GM18502 (cell line): ENCODE measurements around the gene MAGEA9.
A peak's percentile ranks its signal among the peaks of the same experiment; 100 is the strongest.
"Not testable (repeated sequence)": the region's sequence is repeated elsewhere in the genome, so short reads cannot be mapped to it uniquely, and the experiment has no call there.

Experiments
- ATAC-seq: cut with Tn5 transposase; IDR thresholded peaks from one replicate; pipeline ENCODE4 v1.9.1; 2021; ENCODE audit warnings: mild to moderate bottlenecking; ENCODE audit not compliant: unreplicated experiment, poor library complexity

The MAGEA9 gene

DNA sequence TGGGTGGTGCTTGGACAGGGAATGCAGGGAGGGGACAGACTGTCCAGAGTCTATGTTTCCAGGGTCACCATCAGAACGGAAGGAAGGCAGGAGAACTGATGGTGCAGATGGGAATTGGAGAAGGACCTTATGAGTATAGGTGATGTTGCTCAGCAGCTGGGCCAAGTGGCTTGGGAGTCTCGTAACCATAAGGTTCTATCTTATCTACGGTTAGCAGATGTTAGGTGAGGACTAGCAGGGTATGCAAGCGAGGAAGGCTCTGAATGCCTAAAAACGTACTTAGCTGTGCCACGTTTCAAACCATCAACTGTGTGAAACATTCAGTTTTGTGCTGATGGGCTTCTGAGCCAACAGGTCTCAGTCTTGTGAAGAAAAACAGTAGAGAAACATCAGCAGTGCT lies 22.4 kb downstream of the MAGEA9 start:
- ATAC-seq: no peak

- no peak for ATAC-seq
These were observed 26.2 kb downstream of the MAGEA9 start for GRCh38 chrX:149807747-149808458.

DNA sequence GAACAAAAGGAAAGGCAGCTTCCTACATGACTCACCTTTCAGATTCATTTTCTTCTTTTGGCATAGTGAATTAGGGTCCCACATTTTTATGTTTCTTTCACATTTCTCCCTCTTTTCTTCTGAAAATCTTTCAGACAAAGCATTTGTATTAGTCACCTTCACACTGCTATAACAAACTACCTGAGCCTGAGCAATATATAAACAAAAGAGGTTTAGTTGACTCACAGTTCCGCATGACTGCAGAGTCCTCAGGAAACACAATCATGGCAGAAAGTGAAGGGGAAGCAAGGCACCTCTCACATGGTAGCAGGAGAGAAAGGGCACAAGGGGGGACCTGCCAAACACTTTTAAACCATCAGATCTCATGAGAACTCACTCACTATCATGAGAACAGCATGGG lies 36.9 kb downstream of the MAGEA9 start:
- ATAC-seq: no peak

- no peak for ATAC-seq
These were observed 37.6 kb downstream of the MAGEA9 start for GRCh38 chrX:149819371-149819770.

DNA sequence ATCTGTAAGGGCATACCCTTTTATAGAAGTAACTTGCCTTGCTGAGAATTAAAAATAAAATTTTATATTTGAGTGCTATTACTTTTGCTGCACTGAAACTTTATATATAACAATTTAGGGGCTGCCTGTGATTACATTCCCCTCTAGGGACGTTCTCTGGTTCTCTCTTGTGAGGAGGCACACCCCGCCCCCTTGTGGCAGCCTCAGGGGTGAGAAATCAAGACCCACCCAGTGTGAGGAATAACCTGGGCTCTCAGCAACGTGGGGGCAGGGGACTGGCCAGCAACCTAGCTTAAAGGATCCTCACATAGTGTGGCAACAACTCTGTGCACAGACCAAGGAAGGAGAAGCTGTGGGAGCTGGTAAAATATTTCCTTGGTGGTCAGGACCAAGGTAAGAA lies 43.7 kb downstream of the MAGEA9 start:
- no peak for ATAC-seq

- ATAC-seq: no peak
These were observed 45.5 kb downstream of the MAGEA9 start for GRCh38 chrX:149827254-149827653.

- peak; percentile 69 for ATAC-seq
These were observed 48.0 kb downstream of the MAGEA9 start for GRCh38 chrX:149829751-149830191.

GRCh38 chrX:149830192-149830873 lies 48.6 kb downstream of the MAGEA9 start:
- peak; percentile 61 for ATAC-seq

- ATAC-seq: no peak
These were observed 49.7 kb downstream of the MAGEA9 start for GRCh38 chrX:149831473-149831872.

DNA sequence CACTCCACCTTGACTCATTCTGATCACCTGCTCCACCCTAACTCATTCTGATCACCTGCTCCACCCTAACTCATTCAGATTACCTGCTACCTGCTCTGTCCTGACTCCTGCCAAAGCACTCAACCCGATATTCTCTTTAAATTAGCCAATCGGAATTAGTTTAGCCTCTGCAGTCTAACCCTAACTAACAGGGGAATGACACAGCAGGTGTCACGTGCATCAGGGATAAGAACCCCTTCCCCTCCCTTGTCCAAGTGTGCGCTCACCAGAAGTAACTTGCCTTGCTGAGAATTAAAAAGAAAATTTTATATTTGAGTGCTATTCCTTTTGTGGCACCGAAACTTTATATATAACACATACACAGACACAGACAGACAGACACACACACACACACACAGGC lies 55.0 kb downstream of the MAGEA9 start:
- not testable (repeated sequence) for ATAC-seq

DNA sequence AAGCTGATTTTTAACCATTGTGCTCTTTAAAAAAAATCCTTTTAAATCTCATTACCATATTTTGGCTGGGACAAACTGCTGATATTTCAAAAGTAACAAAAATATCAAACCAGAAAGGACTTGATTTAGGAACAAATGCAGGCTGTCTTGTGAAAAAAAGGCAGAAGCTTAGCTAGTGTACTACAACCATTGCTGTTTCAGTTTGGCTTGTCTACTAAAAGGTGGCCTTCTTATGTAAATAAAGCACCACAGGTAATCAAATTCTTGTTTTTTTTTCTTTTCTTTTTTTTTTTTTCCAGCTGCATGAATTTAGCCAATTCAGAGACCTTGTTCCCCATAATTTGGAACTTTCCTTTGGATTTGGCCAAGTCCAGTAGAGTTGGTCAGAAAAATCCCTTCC lies 55.4 kb downstream of the MAGEA9 start:
- no peak for ATAC-seq
